Measurements from ENCODE around the gene SAA1.

GRCh38 chr11:18312012-18312411 lies 45.9 kb downstream of the SAA1 start:
- TF ChIP-seq POLR2AphosphoS5 (IDR thresholded peaks at IDR 0.05; ENCODE audit: low read depth, low read length), result no peak
- TF ChIP-seq POLR2A (IDR thresholded peaks at IDR 0.05; ENCODE audit: low read depth, low read length), result no peak

Measured in GM12892 (cell line).